Endothelial cell of umbilical vein (primary cell): Measurements from ENCODE around the gene MDGA2.

Source experiments
- CTCF ChIP-seq, 2 donors: IDR thresholded peaks; 1 replicate in 1 of 2; 2 replicates in 1 of 2; pipeline ENCODE4 v1.5.1; 2011; ENCODE audit warnings: low read length in 2 of 2, mild to moderate bottlenecking in 2 of 2, moderate library complexity in 2 of 2, control low read depth in 1 of 2, inconsistent platforms in 1 of 2, low read depth in 1 of 2; ENCODE audit not compliant: insufficient read depth in 1 of 2; ENCODE audit errors: extremely low read depth in 1 of 2
- EZH2 ChIP-seq: IDR thresholded peaks from 2 replicates; pipeline ENCODE4 v1.6.1; 2012; ENCODE audit warnings: borderline replicate concordance, low read depth, mild to moderate bottlenecking, moderate library complexity, low read length, inconsistent platforms; ENCODE audit not compliant: severe bottlenecking
- FOS ChIP-seq: IDR thresholded peaks from 2 replicates; pipeline ENCODE4 v1.6.1; 2011; ENCODE audit warnings: mild to moderate bottlenecking, low read length, moderate library complexity, borderline replicate concordance; ENCODE audit not compliant: insufficient read depth
- MYC ChIP-seq: IDR thresholded peaks from one replicate; pipeline ENCODE4 v1.6.1; 2011; ENCODE audit warnings: mild to moderate bottlenecking, low read depth, low read length
- POLR2A ChIP-seq: IDR thresholded peaks from 2 replicates; pipeline ENCODE4 v1.6.1; 2012; ENCODE audit warnings: low read depth, mild to moderate bottlenecking, control low read depth, low read length
- POLR2AphosphoS5 ChIP-seq: IDR thresholded peaks from 2 replicates; pipeline ENCODE4 v1.6.1; 2012; ENCODE audit warnings: low read depth, mild to moderate bottlenecking, control low read depth, low read length, moderate library complexity; ENCODE audit not compliant: insufficient read depth

DNA sequence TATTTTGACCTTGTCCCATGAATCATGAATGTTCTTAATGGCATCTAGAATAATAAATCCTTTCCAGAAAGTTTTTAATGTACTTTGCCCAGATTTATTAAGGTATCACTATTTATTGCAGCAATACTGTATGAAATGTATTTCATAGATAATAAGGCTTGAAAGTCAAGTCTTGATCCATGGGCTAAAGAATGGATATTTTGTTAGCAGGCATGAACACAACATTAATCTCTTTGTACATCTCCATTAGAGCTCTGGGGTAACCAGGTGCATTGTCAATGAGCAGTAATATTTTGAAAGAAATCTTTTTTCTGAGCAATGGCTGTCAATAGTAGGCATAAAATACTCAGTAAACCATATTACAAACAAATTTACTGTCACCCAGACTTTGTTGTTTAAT, 882.3 kb downstream of the MDGA2 start:
- TF ChIP-seq CTCF (IDR thresholded peaks at IDR 0.05; ENCODE audit: extremely low read depth in 1 of 2, insufficient read depth in 1 of 2, low read depth in 1 of 2, low read length in 2 of 2) = no peak
- TF ChIP-seq EZH2 = no peak
- no peak for TF ChIP-seq POLR2AphosphoS5
- no peak for TF ChIP-seq POLR2A
- TF ChIP-seq MYC = no peak
- TF ChIP-seq FOS = no peak
